ENCODE results near the gene PPP1R3F.

DNA sequence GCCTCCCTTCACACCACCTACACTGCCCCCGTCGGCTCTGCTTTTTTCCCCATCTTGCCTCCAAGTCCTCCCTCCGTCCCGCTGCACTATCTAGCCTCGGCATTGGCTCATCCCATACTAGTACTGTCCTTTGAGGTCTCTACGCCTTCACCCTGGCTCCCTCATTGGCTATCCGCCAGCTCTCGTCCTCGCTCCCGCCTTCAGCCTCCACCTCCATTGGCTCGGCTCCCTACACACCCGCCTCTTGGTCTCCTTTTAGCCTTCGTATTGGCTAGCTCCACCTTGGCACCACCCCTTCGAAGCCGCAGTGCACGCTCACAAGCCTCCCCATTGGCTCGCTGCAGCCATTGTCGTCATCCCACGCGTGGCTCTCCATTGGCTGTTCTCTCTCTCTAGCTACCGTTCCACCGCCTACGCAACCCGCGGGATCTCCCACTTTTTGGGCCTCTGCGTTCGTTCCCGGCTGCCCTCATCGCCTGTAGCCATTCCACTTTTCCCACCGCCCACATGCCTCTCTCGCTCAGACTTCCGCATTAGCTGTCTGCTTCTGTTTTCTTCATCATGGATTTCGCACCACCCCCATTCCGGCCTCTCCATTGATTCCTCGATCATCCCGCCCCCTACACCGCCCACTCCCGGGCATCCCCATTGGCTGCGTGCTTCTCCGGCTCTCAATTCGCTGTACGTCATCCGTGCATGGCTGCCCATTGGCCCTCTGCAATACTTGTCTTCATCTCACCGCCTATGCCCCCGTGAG lies 405 bp upstream of the PPP1R3F start:
- TF ChIP-seq, protein P1, sequence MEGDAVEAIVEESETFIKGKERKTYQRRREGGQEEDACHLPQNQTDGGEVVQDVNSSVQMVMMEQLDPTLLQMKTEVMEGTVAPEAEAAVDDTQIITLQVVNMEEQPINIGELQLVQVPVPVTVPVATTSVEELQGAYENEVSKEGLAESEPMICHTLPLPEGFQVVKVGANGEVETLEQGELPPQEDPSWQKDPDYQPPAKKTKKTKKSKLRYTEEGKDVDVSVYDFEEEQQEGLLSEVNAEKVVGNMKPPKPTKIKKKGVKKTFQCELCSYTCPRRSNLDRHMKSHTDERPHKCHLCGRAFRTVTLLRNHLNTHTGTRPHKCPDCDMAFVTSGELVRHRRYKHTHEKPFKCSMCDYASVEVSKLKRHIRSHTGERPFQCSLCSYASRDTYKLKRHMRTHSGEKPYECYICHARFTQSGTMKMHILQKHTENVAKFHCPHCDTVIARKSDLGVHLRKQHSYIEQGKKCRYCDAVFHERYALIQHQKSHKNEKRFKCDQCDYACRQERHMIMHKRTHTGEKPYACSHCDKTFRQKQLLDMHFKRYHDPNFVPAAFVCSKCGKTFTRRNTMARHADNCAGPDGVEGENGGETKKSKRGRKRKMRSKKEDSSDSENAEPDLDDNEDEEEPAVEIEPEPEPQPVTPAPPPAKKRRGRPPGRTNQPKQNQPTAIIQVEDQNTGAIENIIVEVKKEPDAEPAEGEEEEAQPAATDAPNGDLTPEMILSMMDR (IDR thresholded peaks at IDR 0.05): no peak
- TF ChIP-seq POLR2A (IDR thresholded peaks at IDR 0.05): peak; percentile 63 to 79
